NOMO-1 (cell line): ENCODE data around the gene TUBE1.

ENCODE experiments used
- DNase-seq, 2 experiments: peaks; one replicate each; lab custom pipeline; 2025; ENCODE audit not compliant: unreplicated experiment in 2 of 2; lab: John Stamatoyannopoulos, UW

The TUBE1 gene

GRCh38 chr6:112036088-112036637 lies 51.1 kb downstream of the TUBE1 start:
- DNase-seq = no peak

DNA sequence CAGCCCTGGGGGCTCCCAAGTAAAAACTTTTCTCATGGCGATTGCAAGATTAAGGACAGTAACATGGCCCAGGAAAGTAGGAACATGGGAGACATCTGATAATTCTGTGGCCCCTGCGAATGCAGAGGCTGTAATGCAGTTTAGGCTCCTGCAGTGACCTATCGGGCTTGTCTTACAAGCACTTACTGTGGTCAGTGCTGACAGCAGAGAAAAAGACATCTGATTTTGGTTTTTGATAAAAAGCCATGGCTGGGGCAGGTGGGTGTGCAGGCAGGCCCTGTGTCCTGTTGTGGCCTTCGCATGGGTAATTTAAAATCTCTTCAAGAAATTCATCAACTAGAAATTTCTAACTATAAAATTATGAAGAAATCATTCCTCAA lies 52.7 kb downstream of the TUBE1 start:
- DNase-seq = no peak

DNA sequence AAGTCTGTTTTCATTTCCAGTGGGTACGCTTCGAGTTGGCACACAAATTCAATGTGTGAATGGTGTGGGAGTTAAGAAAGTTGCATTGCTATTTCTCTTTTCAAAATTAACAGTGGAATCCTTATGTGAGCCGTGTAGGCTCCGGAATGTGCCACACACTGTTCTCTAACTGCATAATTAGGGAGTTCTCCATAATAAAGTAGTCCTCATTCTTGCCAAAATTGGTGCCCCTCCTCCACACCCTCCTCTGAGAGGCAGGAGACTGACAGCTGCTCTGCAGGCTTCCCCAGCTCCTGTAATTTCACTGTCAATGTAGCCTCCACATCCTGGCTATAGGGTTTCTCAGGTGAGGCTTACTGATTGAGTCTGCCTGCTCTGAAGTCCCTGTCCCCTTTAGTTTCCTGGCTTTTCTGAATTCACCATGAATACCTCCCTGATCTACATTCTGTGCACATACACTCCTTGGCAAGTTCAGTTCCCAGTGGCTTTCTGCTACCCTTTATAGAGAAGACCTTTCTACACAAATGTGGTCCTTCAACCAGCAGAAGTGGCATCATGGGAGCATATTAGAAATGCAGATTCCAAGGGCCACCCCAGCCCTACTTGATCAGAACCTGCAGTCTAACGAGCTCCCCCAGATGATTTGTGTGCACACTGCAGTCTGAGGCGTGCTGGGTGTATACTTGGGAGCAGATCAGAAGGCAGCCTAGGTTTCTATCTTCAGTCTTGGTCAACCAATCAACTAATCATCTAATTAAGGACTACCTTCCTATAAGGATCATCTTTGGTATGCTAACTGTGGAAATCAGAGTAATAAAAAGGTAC lies 53.3 kb downstream of the TUBE1 start:
- no peak for DNase-seq

GRCh38 chr6:112032728-112033127 lies 54.6 kb downstream of the TUBE1 start:
- no peak for DNase-seq

DNA sequence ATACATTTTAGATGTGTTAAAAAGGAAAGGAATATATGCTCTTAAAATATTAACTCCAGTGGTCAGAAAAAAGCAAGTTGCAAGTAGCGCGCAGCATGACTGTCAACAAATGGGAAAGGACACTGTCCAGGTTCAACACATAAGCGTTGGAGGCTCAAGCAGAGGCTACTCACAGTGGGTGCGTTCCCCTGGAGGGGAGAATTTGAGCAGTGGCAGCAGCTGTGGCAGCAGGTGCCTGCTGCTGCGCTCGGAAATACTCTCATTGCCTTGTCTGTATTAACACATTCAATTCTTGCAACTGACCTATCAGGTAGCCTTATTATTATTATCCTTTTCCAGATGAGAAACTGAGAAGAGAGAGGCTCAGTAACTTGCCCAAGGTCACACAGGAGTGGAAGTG lies 55.3 kb downstream of the TUBE1 start:
- DNase-seq = no peak

DNA sequence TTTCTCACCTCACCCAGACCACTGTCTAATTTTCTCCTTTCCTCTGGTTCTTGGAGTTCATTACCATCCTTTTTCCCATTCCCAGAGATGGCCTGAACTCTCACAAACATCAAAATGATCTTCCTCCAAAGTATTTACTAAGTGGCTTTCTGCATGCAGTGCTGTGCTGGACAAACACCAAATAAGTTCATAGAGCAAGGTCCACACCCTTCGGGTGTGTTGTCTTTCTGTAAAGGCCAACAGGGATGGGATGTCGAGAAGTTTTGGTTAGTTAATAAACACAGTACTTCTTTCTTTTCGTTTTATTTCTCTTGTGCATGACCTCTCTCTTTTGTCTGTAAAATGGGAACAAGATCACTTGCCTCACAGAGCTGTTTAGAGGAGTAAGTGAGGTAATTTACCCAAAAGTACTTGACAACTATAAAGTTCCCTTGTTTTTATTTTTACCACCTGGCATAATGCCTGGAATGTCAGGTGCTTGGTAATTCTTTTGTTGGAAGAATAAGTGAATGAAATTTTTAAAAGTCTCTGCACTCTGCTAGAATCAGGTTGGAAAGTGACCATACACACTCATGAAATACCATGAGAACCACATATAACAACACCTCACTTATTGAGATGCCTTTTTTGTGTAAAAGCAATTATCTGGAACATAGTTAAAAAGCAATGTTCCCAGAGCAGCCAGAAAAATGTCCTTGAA lies 56.2 kb downstream of the TUBE1 start:
- DNase-seq = no peak

DNA sequence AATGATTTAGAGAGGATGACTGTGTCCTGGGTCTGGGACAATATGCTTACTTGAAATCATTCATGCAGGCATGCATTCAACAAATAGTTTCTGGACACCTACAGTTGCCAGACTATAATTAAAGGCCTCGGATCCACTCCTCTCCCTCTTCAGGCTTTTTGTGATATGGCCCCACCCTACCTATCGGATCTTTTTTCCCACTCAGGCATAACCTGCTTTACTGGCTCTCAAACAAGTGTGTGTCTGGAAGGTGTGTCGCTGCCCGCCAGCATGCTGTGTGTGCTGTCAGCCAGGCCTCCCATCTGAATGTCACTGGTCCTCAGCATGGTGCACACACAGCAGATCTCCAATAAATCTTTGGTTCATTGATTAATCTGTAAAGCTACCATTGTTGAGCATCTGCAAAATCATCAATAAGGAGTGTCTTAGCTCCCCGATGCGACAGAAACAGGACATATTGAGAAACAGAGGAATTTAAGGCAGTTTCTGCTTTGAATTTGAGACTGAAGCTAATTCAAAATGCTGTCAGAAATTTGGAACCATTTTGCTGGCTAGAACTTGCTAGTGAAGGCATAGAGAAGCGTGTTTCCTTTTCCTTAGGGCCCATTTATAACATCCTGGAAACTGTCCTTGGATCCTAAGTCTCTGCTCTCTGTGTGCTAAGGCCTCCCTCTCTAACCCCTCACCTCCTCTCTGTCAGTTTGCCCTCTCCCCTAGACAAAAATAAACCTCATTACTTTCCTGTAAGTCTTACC lies 56.9 kb downstream of the TUBE1 start:
- no peak for DNase-seq

DNA sequence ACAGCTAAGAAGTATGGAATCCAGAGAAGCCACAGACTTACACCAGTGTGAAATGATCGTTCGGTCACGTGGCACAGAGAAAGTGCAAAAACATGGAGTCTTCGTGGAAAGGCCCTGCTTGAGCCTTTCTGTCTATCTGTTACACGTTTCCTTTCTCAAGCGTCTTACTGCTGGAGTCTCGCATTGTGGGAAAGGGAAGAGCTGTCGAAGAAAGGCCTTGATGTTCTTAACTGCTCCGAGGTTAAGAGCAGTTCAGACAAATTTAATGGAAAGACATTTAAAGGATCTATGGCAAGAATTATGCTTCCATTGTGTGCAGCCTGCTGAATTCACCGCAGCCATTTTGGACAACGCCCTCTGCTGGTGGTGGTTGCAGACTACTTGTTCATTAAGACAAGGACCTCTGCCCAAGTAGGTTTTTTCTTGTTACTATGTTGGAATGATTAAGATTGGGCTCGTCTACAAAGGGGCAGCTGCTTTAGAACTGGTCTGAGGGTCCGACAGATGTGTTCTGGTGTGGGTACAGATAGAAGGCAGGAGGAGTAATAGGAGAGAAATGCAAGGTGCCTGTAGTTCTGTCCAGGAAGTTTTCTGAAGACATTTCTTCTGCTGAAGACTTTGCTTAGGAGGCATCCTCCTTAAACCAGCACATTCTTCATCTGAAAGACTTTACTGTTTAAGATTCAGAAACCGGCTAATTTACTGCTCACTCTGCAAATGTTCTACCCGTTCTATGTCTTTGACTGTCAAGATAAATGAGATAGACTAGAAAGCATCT lies 58.0 kb downstream of the TUBE1 start:
- peak; percentile 27 to 37 for DNase-seq

GRCh38 chr6:112027942-112028674 lies 59.2 kb downstream of the TUBE1 start:
- no peak for DNase-seq

- no peak for DNase-seq
Observed at GRCh38 chr6:112026933-112027332, 60.3 kb downstream of the TUBE1 start.

- DNase-seq = no peak
Observed at GRCh38 chr6:112024464-112024863, 62.8 kb downstream of the TUBE1 start.

- DNase-seq = no peak
Observed at GRCh38 chr6:112022749-112023148, 64.5 kb downstream of the TUBE1 start.

GRCh38 chr6:112021691-112022310 lies 65.5 kb downstream of the TUBE1 start:
- no peak for DNase-seq
